Karpas-422 (cell line): ENCODE results near the gene PPIB. TPM values are rescaled to one million over a fixed set of nuclear protein-coding genes. Genes with fewer than 3 reads are reported as not detected.

Experiments
- DNase-seq: peaks from one replicate; pipeline ENCODE4 v3.0.0-alpha.2; 2015
- H2AFZ ChIP-seq: fragments of 200-600 bp; sonication (generic); 2 replicates; pipeline ENCODE4 v1.6.1; 2014; ENCODE audit warnings: antibody characterized with exemption, low read length, mixed read lengths
- H3K27ac ChIP-seq: fragments of 200-600 bp; sonication (generic); 2 replicates; pipeline ENCODE4 v1.5.1; 2014; ENCODE audit warnings: mild to moderate bottlenecking, low read length, moderate library complexity
- H3K27me3 ChIP-seq: fragments of 200-600 bp; sonication (generic); 2 replicates; pipeline ENCODE4 v1.6.1; 2014; ENCODE audit warnings: low read length, mixed read lengths
- H3K36me3 ChIP-seq: fragments of 200-600 bp; sonication (generic); 2 replicates; pipeline ENCODE4 v1.6.1; 2014; ENCODE audit warnings: low read length, mixed read lengths; ENCODE audit not compliant: insufficient read depth
- H3K4me1 ChIP-seq: fragments of 200-600 bp; sonication (generic); 2 replicates; pipeline ENCODE4 v1.6.1; 2014; ENCODE audit warnings: mild to moderate bottlenecking, low read length, mixed read lengths
- H3K4me2 ChIP-seq: fragments of 200-600 bp; sonication (generic); 2 replicates; pipeline ENCODE4 v1.6.1; 2014; ENCODE audit warnings: low read length, low read depth, mild to moderate bottlenecking; ENCODE audit not compliant: poor library complexity, severe bottlenecking
- H3K4me3 ChIP-seq: fragments of 200-600 bp; sonication (generic); 2 replicates; pipeline ENCODE4 v1.5.1; 2014; ENCODE audit warnings: mild to moderate bottlenecking, antibody characterized with exemption, low read length, mixed read lengths
- H3K79me2 ChIP-seq: fragments of 200-600 bp; sonication (generic); 2 replicates; pipeline ENCODE4 v1.6.1; 2014; ENCODE audit warnings: mild to moderate bottlenecking, low read length, mixed read lengths
- H3K9ac ChIP-seq: fragments of 200-600 bp; sonication (generic); 2 replicates; pipeline ENCODE4 v1.6.0; 2014; ENCODE audit warnings: low read length
- H3K9me2 ChIP-seq: fragments of 200-600 bp; sonication (generic), shearing (Covaris generic); replicated peaks from 2 replicates; pipeline ENCODE4 v1.6.0; 2014; ENCODE audit warnings: mild to moderate bottlenecking, low read length, moderate library complexity; ENCODE audit not compliant: insufficient read depth
- H3K9me3 ChIP-seq: fragments of 300-700, 200-600 bp; sonication (generic); 2 replicates; pipeline ENCODE4 v1.6.1; 2014; ENCODE audit warnings: low read length, mixed read lengths
- H4K20me1 ChIP-seq: fragments of 200-600 bp; sonication (generic); 2 replicates; pipeline ENCODE4 v1.6.1; 2014; ENCODE audit warnings: mild to moderate bottlenecking, antibody characterized with exemption, low read length, low read depth; ENCODE audit not compliant: insufficient read depth
- total RNA-seq: library from RNA; depleted of rRNA; stranded (reverse); fragments of >200 nt; shearing (Covaris generic); gene quantifications from 2 replicates; pipeline ENCODE4 v1.2.3, GENCODE V29; 2014; ENCODE audit warnings: low replicate concordance

PPIB gene
- total RNA-seq, 1 experiment from 2014 or later = 165 TPM

DNA sequence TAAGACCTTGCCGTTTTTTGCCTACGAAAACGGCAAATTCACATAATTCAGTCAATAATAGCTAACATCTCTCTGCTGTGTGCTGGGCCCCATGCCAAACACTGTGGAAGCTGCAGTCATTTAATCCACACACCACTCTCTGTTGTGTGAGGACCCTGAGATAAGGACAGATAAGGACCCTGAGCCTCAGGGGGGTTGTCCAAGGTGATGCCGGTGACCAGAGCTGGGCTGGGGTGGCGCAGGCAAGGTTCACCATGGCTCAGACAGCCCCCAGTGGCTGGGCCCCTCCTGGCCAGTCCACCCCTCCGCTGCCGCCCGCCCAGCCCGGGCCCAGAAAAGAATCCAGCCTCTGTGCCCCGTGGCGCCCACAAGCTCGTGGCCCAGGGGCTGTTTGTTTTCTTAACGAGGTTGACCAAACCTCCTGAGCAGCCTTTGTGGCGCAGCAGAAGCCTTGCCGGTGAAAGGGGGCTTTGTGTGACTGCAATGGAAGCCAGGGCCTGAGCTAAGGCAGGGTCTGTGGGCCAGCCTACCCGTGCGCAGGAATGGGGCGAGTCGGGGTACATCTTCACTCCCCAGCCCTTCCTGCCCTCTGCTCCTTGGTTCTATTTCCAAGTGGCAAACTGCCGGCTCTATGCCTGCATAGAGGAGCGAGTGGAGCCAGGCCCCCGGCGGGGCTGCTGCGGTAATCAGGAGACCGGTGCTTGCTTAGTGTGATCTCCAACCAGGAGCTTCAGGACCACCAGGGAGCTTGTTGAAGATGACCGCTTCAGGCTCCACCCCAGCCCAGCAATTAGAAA lies 15.7 kb downstream of the PPIB start:
- H3K4me2 ChIP-seq = no peak overlapping the region

DNA sequence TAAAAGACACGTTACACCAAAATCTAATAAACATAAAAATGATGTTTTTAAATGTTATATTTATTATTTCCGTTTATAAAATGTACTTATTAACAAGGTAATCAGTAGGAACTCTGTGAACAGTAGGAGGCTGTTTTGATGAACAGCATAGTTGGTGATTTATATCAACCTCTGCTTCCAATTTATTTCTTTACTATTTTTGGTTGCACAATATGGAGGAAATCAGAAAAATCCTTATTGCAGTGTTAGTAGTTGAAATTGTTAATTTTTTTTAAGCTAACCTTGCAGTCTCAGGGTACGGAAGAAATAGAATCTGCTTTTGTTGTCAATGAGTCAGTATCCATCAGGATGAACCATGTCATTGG lies 16.3 kb downstream of the PPIB start:
- no peak overlapping the region for H3K4me2 ChIP-seq
- H3K27ac ChIP-seq = no peak overlapping the region
- no peaks in the 10 kb centered on the region; the same call in 1 of the 2 replicates for H3K36me3 ChIP-seq
- H3K9ac ChIP-seq = no peak overlapping the region
- no peak overlapping the region for H3K4me3 ChIP-seq
- peaks cover 18% of the 10 kb centered on the region for H3K4me1 ChIP-seq
- no peaks in the 10 kb centered on the region for H4K20me1 ChIP-seq
- H2AFZ ChIP-seq = no peak overlapping the region
- DNase-seq = no peak
- no peaks in the 10 kb centered on the region for H3K27me3 ChIP-seq
- no peaks in the 10 kb centered on the region for H3K9me2 ChIP-seq
- H3K79me2 ChIP-seq = no peaks in the 10 kb centered on the region
- no peaks in the 10 kb centered on the region for H3K9me3 ChIP-seq

More for the DNA sequence above, 15.7 kb downstream of the PPIB start:
- Histone ChIP-seq H3K4me1 (peaks cover 18% of the 10 kb centered on the region), H3K27ac (no peak overlapping the region), H3K36me3 (no peaks in the 10 kb centered on the region; the same call in 1 of the 2 replicates), H3K4me3 (no peak overlapping the region), H2AFZ (no peak overlapping the region), H4K20me1 (no peaks in the 10 kb centered on the region), H3K9ac (no peak overlapping the region), H3K9me2 (no peaks in the 10 kb centered on the region), H3K27me3 (no peaks in the 10 kb centered on the region), H3K79me2 (peaks cover 5% of the 10 kb centered on the region; the same call in 1 of the 2 replicates), H3K9me3 (no peaks in the 10 kb centered on the region)
- DNase-seq = no peak

DNA sequence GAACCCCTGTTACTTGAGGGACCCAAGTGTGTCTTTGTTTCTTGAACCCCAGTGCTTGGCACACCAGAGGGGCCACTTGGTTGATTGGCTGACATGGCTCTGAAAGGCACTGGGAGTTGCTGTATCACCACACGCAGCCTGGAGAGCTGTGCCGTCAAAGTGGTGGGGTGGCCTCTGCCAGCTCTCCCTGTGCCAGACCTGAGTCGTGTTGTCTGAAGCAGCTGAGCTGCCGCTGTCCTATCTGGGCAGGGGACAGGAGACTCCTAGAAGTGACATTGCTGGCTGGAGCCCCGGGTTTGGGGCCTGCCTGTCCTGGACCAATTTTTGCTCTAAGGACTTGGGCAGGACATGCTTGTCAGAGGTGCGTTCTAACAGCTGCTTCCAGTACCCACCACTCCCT lies 16.8 kb downstream of the PPIB start:
- Histone ChIP-seq H3K9ac (no peak overlapping the region), H3K79me2 (no peaks in the 10 kb centered on the region), H3K9me2 (no peaks in the 10 kb centered on the region), H3K9me3 (no peaks in the 10 kb centered on the region), H3K36me3 (no peaks in the 10 kb centered on the region; the same call in 1 of the 2 replicates), H4K20me1 (no peaks in the 10 kb centered on the region), H3K4me2 (no peak overlapping the region), H3K4me1 (peaks cover 14% of the 10 kb centered on the region), H3K27me3 (no peaks in the 10 kb centered on the region), H3K27ac (no peak overlapping the region), H3K4me3 (no peak overlapping the region), H2AFZ (no peak overlapping the region)
- DNase-seq = no peak

DNA sequence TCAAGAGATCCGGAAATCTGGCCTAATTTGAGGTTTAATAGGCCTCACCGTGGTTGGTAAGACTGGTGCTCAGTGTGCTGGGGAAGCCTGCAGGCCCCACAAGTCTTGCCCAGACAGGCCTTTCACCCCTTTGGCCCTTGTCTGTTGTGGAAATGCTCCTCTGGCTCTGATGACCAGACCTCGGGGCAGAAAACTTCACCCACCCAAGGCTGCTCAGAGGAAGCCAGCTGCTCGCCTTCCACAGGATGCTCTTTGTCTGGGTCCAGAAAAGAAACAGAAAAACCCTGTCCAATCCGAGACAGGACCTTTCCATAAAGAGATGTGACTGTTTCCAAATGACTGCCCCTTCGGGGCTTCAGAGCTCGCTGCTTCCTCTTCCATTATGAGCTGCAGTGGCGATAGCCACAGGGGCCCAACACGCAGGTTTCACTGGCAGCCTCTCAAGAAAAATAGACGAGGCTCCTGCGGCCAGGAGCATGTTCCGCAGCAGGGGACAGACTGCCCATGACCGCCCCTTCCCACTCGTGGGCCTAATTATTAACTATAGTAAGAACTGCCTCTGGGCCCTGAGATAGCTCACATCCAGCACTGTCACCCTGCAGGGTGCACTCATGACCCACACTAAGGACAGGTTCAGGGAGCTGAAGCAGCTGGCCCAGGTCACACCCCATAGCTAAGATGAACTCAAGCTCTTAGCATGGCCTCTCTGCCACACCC lies 18.1 kb downstream of the PPIB start:
- Histone ChIP-seq H3K4me1 (peaks cover 3% of the 10 kb centered on the region), H3K9me3 (no peaks in the 10 kb centered on the region), H3K27me3 (no peaks in the 10 kb centered on the region), H4K20me1 (no peaks in the 10 kb centered on the region), H3K79me2 (no peaks in the 10 kb centered on the region), H3K36me3 (no peaks in the 10 kb centered on the region; the same call in 1 of the 2 replicates), H3K4me2 (no peak overlapping the region), H3K27ac (no peak overlapping the region), H3K4me3 (no peak overlapping the region), H2AFZ (no peak overlapping the region), H3K9ac (no peak overlapping the region), H3K9me2 (no peaks in the 10 kb centered on the region)
- no peak for DNase-seq

DNA sequence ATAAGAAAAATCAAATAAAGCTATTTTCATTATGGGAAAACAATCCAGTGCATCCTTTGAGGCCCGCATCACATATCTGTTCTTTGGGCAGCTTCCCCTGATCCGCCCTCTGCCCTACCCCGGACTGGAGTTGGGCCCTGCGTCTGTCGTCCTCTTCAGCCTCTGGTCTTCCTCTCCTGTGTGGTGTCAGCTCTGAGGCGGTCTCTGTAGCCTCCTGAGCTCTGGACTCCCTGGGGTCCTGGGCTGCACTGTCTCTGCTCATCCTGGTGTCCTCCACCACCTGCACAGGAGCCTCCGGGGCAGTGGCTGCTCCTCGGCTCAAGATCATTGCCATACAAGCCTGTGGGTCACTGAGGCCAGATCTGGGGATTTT lies 18.6 kb downstream of the PPIB start:
- Histone ChIP-seq H3K4me2 (no peak overlapping the region), H3K4me3 (no peak overlapping the region), H3K27ac (no peak overlapping the region), H4K20me1 (no peaks in the 10 kb centered on the region), H3K9me3 (no peaks in the 10 kb centered on the region), H2AFZ (no peak overlapping the region), H3K27me3 (no peaks in the 10 kb centered on the region), H3K36me3 (no peaks in the 10 kb centered on the region; the same call in 1 of the 2 replicates), H3K9me2 (no peaks in the 10 kb centered on the region), H3K4me1 (no peaks in the 10 kb centered on the region), H3K9ac (no peak overlapping the region), H3K79me2 (no peaks in the 10 kb centered on the region)
- no peak for DNase-seq

DNA sequence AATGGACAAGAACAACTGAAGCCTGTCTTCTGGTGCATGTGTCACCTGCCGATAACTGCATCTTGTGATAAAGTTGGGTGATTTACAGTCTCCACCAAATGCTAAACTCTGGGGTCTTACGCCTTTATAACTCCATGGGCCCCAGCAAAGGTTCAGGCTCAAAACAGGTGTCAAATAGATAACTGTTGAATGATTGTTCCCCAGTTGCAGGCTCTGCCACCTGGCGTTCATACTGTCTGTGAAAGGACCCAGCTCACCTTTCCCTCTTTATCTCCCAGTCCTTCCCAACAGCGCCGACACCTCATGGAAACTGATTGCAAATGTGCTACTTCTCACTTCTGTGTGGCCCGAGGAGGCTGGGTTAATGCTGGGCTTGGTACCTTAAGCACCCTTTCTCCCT lies 19.5 kb downstream of the PPIB start:
- Histone ChIP-seq H4K20me1 (no peaks in the 10 kb centered on the region), H3K9me3 (no peaks in the 10 kb centered on the region), H3K4me3 (no peak overlapping the region), H3K79me2 (no peaks in the 10 kb centered on the region), H3K4me2 (no peak overlapping the region), H3K27me3 (no peaks in the 10 kb centered on the region), H3K4me1 (no peaks in the 10 kb centered on the region), H3K9me2 (no peaks in the 10 kb centered on the region), H3K27ac (no peak overlapping the region), H3K9ac (no peak overlapping the region), H2AFZ (no peak overlapping the region), H3K36me3 (peaks cover 3% of the 10 kb centered on the region)
- DNase-seq = no peak

DNA sequence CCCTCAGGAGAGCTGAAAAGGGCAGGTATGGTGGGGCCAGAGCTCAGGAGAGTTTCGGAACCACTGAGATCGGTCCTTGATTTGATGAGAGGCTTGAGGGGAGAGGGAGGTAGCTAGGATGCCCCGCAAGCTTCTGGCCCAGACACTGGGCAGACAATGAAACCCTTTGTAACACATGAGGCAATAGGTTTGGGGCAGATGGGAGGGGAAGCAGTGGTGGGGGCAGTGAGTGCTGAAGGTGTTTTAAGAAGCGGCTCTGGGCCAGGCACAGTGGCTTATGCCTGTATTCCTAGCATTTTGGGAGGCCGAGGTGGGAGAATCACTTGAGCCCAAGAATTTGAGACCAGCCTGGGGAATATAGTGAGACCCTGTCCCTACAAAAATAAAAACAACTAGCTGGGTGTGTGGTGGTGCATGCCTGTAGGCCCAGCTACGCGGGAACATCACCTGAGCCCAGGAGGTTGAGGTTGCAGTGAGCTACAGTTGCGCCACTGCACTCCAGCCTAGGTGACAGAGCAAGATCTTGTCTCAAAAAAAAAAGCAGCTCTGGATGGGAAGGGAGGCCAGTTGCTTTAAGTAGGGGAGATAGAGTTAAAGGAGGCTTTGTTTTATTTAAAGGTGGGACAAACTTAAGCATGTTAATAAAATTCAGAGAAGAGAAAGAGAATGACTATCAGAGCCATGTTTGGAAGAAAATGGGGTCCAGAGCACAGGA lies 20.9 kb downstream of the PPIB start:
- Histone ChIP-seq H2AFZ (no peak overlapping the region), H3K9ac (no peak overlapping the region), H3K27ac (no peak overlapping the region), H3K36me3 (peaks cover 8% of the 10 kb centered on the region), H3K4me2 (no peak overlapping the region), H3K79me2 (no peaks in the 10 kb centered on the region), H3K4me3 (no peak overlapping the region), H3K9me3 (no peaks in the 10 kb centered on the region), H3K4me1 (peaks cover 1% of the 10 kb centered on the region), H3K27me3 (no peaks in the 10 kb centered on the region), H3K9me2 (no peaks in the 10 kb centered on the region), H4K20me1 (no peaks in the 10 kb centered on the region)
- no peak for DNase-seq

DNA sequence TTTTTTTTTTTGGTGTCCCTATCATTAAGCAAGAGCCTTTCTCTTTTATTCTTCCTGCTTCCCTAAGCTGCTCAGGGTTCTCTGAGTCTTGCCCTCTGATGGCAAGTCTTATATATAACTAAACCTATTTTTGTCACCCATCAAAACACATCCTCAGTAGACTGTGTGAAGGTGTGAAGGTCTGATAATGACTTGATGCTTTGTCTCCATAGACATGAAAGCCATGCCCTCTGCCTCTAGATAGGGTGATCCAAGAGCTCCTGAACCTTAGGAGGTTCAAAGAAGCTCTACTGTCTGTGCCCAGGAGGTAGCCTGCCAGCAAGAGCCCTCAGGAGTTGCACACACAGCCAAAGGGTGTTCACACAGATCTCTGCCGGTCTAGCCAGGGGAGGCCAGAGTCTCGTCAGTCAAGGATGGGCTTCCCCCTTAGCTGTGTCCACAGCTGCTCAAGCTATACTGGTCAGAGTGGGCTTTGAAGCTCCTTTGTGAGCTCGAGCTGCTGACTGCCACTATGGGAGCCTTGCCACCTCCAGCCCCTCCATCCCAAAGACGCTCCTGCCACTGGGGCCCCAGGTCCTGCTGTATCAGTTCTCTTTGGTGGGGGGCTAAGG lies 24.4 kb downstream of the PPIB start:
- Histone ChIP-seq H3K9me3 (no peaks in the 10 kb centered on the region), H3K9me2 (no peaks in the 10 kb centered on the region), H3K27me3 (no peaks in the 10 kb centered on the region), H4K20me1 (0 out of 2 replicates have a peak, but pooled peaks cover 5% of the 10 kb centered on the region), H3K36me3 (peaks cover 27% of the 10 kb centered on the region), H3K27ac (no peak overlapping the region), H3K4me1 (peaks cover 6% of the 10 kb centered on the region), H3K4me3 (no peak overlapping the region), H3K4me2 (no peak overlapping the region), H3K79me2 (no peaks in the 10 kb centered on the region), H3K9ac (no peak overlapping the region), H2AFZ (no peak overlapping the region)
- no peak for DNase-seq
